ENCODE measurements around the gene LOC101059915.

DNA sequence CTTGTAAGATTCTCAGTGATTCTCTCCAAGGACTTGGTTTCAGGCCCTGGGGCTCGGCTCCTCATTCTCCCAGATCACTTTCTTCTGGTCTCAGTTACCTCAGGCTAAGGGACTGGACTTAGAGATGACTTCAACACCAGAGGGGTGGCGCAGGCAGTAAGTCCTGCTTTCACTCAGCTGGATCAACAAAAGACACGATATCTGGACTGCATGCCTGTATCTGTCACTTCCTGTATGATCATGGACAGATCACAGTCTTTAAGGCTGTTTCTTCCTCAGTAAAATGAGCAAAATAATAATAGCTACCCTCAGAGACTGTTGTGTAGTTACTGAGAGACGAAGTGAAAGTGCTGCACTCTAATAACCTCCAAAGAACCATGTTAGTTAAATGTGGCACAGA lies 29.5 kb upstream of the LOC101059915 start:
- TF ChIP-seq L3MBTL2 (conservative IDR thresholded peaks at IDR 0.05) (no peak), LEF1 (IDR thresholded peaks at IDR 0.05; ENCODE audit: borderline replicate concordance) (no peak), PKNOX1 (IDR thresholded peaks at IDR 0.05) (no peak), FOXK2 (IDR thresholded peaks at IDR 0.05) (no peak), ARNT (IDR thresholded peaks at IDR 0.05) (no peak), BHLHE40 (IDR thresholded peaks at IDR 0.05; ENCODE audit: borderline replicate concordance) (no peak), SP1 (IDR thresholded peaks at IDR 0.05) (no peak), HDGF (IDR thresholded peaks at IDR 0.05; ENCODE audit: borderline replicate concordance) (no peak), SUZ12 (IDR thresholded peaks at IDR 0.05) (no peak), ELF4 (IDR thresholded peaks at IDR 0.05) (no peak)
